ENCODE results near the gene MORC3. TPM values are rescaled to one million over a fixed set of nuclear protein-coding genes. Genes with fewer than 3 reads are reported as not detected.

MORC3 gene
- total and polyA plus RNA-seq, 9 of the 15 experiments (the other 6 are each of a cell fraction or from before 2014, with no cell fraction given), result 12.7 to 53.7 (median 36.0) TPM

DNA sequence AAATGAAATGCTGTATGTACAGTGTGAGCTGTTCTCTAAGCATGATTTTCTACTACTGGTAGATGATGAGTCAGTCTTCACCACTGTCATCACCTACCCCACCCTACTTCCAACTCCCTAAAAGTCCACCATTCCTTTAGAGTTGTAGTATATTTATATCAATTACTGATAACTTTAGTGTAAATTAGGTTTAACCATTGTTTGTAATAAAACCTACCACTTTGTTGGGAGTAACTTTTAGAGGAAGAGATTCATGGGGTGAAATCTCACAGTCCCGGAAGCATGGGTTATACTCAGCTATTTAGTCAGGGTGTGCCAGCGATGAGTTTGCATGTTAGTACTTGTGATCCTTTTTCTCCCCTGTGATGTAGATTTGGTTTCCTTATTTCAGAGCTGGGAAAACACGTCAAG lies 17.1 kb downstream of the MORC3 start:
- Histone ChIP-seq H2AFZ (ENCODE audit: low read depth, low read length) (no peak overlapping the region), H3K27me3 (ENCODE audit: control insufficient read depth in 2 of 2, insufficient read depth in 2 of 2, low read length in 2 of 2) (no peaks in the 10 kb centered on the region), H3K9me1 (ENCODE audit: control insufficient read depth, insufficient read depth, low read length) (no peaks in the 10 kb centered on the region), H3K4me2 (ENCODE audit: insufficient read depth, low read length) (no peak overlapping the region), H3K9ac (ENCODE audit: insufficient read depth in 1 of 2, low read depth in 2 of 2, low read length in 2 of 2) (no peak overlapping the region), H3K9me3 (replicated peaks; ENCODE audit: control insufficient read depth, insufficient read depth, low read depth, low read length) (no peaks in the 10 kb centered on the region), H3K79me2 (ENCODE audit: control insufficient read depth, insufficient read depth, low read length) (peaks cover 43% of the 10 kb centered on the region), H3K36me3 (ENCODE audit: control insufficient read depth, insufficient read depth, low read length) (peaks cover 83% of the 10 kb centered on the region), H3K4me3 (no peak overlapping the region), H3K27ac (ENCODE audit: extremely low read depth, low read depth, low read length) (no peak overlapping the region), H3K4me1 (replicated peaks in 1 of 2; ENCODE audit: control insufficient read depth in 2 of 2, insufficient read depth in 2 of 2, low read length in 2 of 2) (no peaks in the 10 kb centered on the region), H4K20me1 (replicated peaks; ENCODE audit: control insufficient read depth, insufficient read depth, low read length) (peaks cover 8% of the 10 kb centered on the region; the same call in 1 of the 2 replicates)
- intact Hi-C loops (cut with micrococcal nuclease), result no loop called here
- in situ Hi-C loops (cut with MboI), result no loop called here
- 81% methylated on average over 3 of the region's 3 CpGs for WGBS (ENCODE audit: insufficient coverage, low coverage, missing lambda C conversion rate)
- DNase-seq (ENCODE audit: extremely low read depth in 1 of 4, low spot score in 3 of 4), result peak in 3 of 4 experiments; percentile 20 to 45 (median 41)
- ATAC-seq, result peak; percentile 62; the same call in 2 of the 3 replicates
- FAIRE-seq, result no peak
- BruUV-seq (replicated peaks), result no TSS peak
- ChIA-PET CTCF (ENCODE audit: low intra/inter-chr PET ratio) (no interaction called here), POLR2A (interaction anchor here (1.2 to 2.7 kb wide), 7 partner anchors 9 to 80 kb away, joined by 3 to 9 read pairs (median 5); partner anchors contain the start of gene MORC3)
- TF ChIP-seq NUFIP1 (IDR thresholded peaks at IDR 0.05; ENCODE audit: partially characterized antibody) (no peak), ZFPM2 (CRISPR knock-in tag; IDR thresholded peaks at IDR 0.05) (no peak), C11orf30 (IDR thresholded peaks at IDR 0.05; ENCODE audit: low read depth) (0 out of 2 replicates have a peak, but pooled peaks have one; percentile 26), DPF2 (IDR thresholded peaks at IDR 0.05) (0 out of 2 replicates have a peak, but pooled peaks have one; percentile 44), ZNF316 (IDR thresholded peaks at IDR 0.05) (peak; percentile 3; the same call in 1 of the 2 replicates), ADNP (tag; IDR thresholded peaks at IDR 0.05) (no peak), SAFB (IDR thresholded peaks at IDR 0.05; ENCODE audit: borderline replicate concordance, low read depth, low read length) (no peak), OTX1 (CRISPR knock-in tag; IDR thresholded peaks at IDR 0.05) (no peak), JUND (IDR thresholded peaks at IDR 0.05; ENCODE audit: borderline replicate concordance, low read depth, low read length) (peak; percentile 80; the same call in 1 of the 2 replicates), JUND (tag; IDR thresholded peaks at IDR 0.05; ENCODE audit: borderline replicate concordance, low read depth, low read length) (peak; percentile 78; the same call in 2 of the 3 replicates), ARID1B (IDR thresholded peaks at IDR 0.05) (peak; percentile 40; the same call in 1 of the 2 replicates), SMARCA4 (IDR thresholded peaks at IDR 0.05) (0 out of 2 replicates have a peak, but pooled peaks have one; percentile 41), JUN (IDR thresholded peaks at IDR 0.05; ENCODE audit: borderline replicate concordance, low read depth, low read length) (0 out of 2 replicates have a peak, but pooled peaks have one; percentile 34), JUN (CRISPR knock-in tag; IDR thresholded peaks at IDR 0.05; ENCODE audit: borderline replicate concordance) (no peak), FUS (optimal IDR thresholded peaks at IDR 0.05; ENCODE audit: low read depth, low read length) (no peak), CBX8 (IDR thresholded peaks at IDR 0.05; ENCODE audit: borderline replicate concordance, extremely low read depth, low read depth, low read length, poor library complexity, severe bottlenecking) (no peak), ZNF395 (CRISPR knock-in tag; IDR thresholded peaks at IDR 0.05) (no peak)
- TF ChIP-seq, protein P1, sequence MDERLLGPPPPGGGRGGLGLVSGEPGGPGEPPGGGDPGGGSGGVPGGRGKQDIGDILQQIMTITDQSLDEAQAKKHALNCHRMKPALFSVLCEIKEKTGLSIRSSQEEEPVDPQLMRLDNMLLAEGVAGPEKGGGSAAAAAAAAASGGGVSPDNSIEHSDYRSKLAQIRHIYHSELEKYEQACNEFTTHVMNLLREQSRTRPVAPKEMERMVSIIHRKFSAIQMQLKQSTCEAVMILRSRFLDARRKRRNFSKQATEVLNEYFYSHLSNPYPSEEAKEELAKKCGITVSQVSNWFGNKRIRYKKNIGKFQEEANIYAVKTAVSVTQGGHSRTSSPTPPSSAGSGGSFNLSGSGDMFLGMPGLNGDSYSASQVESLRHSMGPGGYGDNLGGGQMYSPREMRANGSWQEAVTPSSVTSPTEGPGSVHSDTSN (CRISPR knock-in tag; IDR thresholded peaks at IDR 0.05; ENCODE audit: low read depth), result no peak
- TF ChIP-seq, protein P1 (tag; conservative IDR thresholded peaks at IDR 0.05; ENCODE audit: low read depth), result peak; percentile 87
- TF ChIP-seq, protein P2, sequence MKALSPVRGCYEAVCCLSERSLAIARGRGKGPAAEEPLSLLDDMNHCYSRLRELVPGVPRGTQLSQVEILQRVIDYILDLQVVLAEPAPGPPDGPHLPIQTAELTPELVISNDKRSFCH (CRISPR knock-in tag; IDR thresholded peaks at IDR 0.05), result no peak
- TF ChIP-seq, protein P2 (tag; IDR thresholded peaks at IDR 0.05), result no peak
